GM23248 (cell line): ENCODE results near the gene PABPC1L.

Source experiments
- EZH2 ChIP-seq: fragments of 200-600 bp; sonication (generic); IDR thresholded peaks from 2 replicates; pipeline ENCODE4 v1.6.1; 2018; ENCODE audit warnings: antibody characterized with exemption, mild to moderate bottlenecking; ENCODE audit not compliant: insufficient read depth, poor library complexity, severe bottlenecking
- EZH2phosphoT487 ChIP-seq: fragments of 200-600 bp; sonication (generic); IDR thresholded peaks from 2 replicates; pipeline ENCODE4 v1.6.1; 2018; ENCODE audit warnings: antibody characterized with exemption, moderate library complexity, mild to moderate bottlenecking, low read depth; ENCODE audit not compliant: insufficient read depth

DNA sequence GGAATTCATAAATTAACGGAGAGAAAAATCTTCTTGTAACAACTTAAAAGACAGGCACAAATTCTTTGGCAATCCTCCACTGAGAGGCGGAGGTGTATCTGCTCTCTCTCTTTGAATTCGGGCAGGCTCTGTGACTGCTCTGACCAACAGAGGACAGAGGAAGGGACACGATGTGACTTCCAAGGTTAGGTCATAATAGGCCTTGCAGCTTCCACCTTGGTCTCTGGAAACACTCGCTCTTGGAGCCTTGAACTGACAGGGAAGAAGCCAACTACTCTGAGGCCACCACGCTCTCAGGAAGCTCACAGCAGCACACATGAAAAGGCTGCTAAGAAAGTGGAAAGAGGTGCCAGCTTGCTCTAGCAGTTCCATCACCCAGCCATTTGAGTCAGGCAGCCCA lies 35.4 kb downstream of the PABPC1L start:
- TF ChIP-seq EZH2 (no peak), EZH2phosphoT487 (no peak)
